Fibroblast of the aortic adventitia (primary cell): Measurements from ENCODE around the gene CEP152. TPM values are rescaled to one million over a fixed set of nuclear protein-coding genes. Genes with fewer than 3 reads are reported as not detected.

Experiments
- DNase-seq: peaks from one replicate; pipeline ENCODE4 v3.0.0-alpha.2; 2010; ENCODE audit warnings: low read depth
- H3K4me3 ChIP-seq: 2 replicates; pipeline ENCODE4 v1.5.1; 2011; ENCODE audit warnings: low read depth, mild to moderate bottlenecking, control low read depth, low read length, moderate library complexity
- total RNA-seq: library from RNA; depleted of rRNA; stranded (reverse); fragments of >200 nt; gene quantifications from 2 replicates; pipeline ENCODE4 v1.2.3, GENCODE V29; 2012; ENCODE audit warnings: low replicate concordance
- TF ChIP-seq, protein P1 (sequence below): IDR thresholded peaks from 2 replicates; pipeline ENCODE4 v1.5.1; 2011; ENCODE audit warnings: mild to moderate bottlenecking, low read length, control low read depth, inconsistent platforms; ENCODE audit not compliant: insufficient read depth

Gene CEP152
- total RNA-seq, 1 donor: 14.4 TPM

DNA sequence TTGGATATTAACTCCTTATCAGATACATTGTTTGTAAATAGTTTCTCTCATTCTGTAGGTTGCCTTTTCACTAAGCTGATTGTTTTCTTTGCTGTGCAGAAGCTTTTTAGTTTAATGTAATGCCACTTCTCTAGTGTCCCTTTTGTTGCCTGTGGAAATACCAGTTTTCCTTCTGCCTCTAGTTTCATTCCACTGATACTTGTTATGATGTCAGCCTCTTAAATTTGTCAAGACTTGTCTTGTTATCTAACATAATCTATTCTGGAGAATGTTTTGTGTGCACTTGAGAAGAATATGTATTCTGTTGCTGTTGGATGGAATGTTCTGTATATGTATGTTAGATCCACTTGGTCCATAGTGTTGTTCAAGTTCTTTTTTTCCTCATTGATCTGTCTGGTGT lies 18.0 kb upstream of the CEP152 start:
- no peak for DNase-seq
- TF ChIP-seq, protein P1, sequence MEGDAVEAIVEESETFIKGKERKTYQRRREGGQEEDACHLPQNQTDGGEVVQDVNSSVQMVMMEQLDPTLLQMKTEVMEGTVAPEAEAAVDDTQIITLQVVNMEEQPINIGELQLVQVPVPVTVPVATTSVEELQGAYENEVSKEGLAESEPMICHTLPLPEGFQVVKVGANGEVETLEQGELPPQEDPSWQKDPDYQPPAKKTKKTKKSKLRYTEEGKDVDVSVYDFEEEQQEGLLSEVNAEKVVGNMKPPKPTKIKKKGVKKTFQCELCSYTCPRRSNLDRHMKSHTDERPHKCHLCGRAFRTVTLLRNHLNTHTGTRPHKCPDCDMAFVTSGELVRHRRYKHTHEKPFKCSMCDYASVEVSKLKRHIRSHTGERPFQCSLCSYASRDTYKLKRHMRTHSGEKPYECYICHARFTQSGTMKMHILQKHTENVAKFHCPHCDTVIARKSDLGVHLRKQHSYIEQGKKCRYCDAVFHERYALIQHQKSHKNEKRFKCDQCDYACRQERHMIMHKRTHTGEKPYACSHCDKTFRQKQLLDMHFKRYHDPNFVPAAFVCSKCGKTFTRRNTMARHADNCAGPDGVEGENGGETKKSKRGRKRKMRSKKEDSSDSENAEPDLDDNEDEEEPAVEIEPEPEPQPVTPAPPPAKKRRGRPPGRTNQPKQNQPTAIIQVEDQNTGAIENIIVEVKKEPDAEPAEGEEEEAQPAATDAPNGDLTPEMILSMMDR: no peak
- H3K4me3 ChIP-seq: no peak overlapping the region

DNA sequence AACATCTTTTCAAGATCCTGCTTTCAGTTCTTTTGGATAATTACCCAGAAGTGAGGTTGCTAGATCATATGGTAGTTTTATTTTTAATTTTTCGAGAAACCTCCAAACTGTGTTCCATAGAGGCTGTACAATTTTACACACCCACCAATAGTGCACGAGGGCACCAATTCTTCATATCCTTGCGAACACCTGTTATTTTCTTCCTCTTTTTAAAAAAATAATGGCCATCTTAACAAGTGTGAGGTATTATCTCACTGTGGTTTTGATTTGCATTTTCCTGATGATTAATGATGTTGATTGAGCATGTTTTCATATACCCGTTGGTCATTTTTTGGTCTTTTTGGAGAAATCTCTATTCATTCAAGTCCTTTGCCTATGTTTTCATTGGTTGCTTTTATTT lies 17.6 kb upstream of the CEP152 start:
- TF ChIP-seq, protein P1: no peak
- DNase-seq: no peak
- no peak overlapping the region for H3K4me3 ChIP-seq

DNA sequence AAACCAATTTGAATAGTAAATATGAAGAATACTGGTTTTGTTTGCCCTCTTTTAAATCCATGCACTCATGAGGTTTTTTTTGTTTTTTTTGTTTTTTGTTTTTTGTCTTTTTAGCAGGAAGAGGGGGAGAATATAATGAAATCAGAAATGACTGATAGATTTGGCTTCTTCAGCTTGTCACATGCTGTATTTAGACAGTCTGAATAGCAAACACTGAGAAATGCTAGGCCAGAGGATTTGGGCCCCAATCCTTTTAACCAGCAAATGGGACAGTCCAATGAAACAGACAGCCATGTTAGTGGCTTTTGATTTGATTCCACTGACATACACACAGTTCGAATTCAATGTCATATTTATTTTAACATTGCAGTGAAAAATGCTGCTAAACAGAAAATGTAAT lies 14.2 kb upstream of the CEP152 start:
- TF ChIP-seq, protein P1: no peak

DNA sequence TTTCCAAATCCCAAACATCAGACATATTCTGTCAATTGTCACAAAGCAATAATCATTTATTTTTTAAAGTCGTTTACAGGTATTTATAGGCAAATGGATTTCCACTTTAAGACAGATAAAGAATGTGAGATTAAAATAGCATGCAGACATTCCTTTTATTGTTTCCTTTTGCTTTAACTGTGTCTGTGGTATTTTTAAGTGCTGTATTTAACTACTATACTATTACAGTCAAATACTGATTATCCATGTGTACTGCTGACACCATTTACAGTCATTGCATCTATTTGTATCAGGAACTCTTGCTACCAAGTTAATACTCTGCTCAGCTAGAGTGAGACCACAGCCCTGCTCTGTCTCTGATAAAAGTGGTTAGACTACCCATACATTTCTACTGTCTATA lies 12.8 kb upstream of the CEP152 start:
- H3K4me3 ChIP-seq: no peak overlapping the region
- DNase-seq: no peak
- TF ChIP-seq, protein P1: no peak

More for the DNA sequence above, 14.2 kb upstream of the CEP152 start:
- DNase-seq: no peak
- H3K4me3 ChIP-seq: no peak overlapping the region

DNA sequence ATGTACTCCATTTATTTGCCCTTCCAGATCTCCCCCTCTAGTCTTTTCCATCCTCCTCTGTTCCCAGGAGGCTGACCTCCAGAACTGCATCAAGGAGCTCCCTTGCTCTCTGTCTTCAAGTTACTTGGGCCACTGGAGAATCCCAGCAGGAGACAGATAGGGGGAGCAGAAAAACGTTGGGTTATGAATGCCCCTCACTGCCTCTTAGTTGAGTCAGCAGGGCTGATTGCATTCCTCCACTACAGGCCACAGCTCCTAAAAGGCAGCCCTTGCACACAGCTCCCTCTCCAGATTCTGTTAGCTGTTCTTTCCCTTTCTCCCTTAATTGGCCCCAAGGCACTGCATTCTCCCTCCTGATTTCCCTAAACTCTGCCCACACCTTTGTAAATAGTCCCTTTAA lies 12.4 kb upstream of the CEP152 start:
- no peak for DNase-seq
- no peak overlapping the region for H3K4me3 ChIP-seq
- TF ChIP-seq, protein P1: no peak

DNA sequence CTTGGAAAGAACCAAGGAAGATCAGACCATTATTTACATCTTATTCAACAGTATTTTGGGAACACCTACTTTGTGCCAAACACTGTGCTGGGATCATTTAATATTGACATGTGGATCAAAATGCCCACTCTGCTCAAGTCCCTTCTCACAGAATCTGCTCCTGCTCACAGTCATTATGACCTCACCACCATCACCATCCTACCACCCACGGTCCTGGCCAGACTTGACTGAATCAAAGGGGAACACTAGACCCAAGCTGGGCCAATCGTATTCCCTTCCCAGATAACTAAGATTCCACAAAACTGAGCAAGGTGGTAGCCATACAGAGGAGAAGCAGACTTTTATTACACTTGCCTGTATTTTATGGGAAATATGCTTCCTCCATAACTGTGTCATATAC lies 3.4 kb upstream of the CEP152 start:
- TF ChIP-seq, protein P1: no peak
- no peak overlapping the region for H3K4me3 ChIP-seq
- no peak for DNase-seq

DNA sequence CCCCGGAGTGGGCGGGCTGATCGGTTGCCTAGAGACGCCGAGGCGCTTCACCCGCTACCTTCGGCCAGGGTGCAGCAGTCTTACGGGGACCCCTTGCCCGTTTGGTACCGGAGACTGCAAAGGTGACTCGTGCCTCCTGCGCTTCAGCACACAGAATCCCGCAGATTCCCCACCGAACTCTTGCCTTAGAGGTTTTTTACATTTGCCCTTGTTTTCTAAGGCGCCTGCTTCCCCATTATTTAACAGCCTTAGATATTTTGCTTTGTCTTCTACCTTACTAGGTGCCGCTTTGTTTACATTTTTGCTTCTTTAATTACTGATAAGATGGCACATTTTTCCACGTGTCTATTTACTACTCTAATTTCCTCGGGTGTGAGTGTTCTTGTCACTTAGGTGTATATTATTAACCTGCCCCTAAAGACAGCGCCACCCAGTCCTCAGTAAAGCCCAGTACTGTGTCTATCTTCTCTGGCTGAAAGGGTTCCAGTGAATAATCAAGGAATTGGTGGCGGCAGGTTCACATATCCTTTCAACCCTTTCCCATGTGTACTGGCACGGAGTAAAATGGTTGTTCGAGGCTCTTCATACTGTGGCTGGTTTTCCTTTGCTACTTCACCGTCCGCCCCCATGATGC lies 573 bp upstream of the CEP152 start:
- peak overlapping the region; percentile 84 for H3K4me3 ChIP-seq
- TF ChIP-seq, protein P1: no peak
- DNase-seq: no peak
